ENCODE results near the gene MEGF11.
A peak's percentile ranks its signal among the peaks of the same experiment; 100 is the strongest.

MEGF11 gene

GRCh38 chr15:65925338-65925737 is 328.2 kb downstream of the MEGF11 start:
- DNase-seq (ENCODE audit: low spot score) (no peak), FAIRE-seq (no peak)

GRCh38 chr15:65924004-65924403 is 329.5 kb downstream of the MEGF11 start:
- no peak for FAIRE-seq
- DNase-seq (ENCODE audit: low spot score), result no peak

- no peak for FAIRE-seq
- DNase-seq (ENCODE audit: low spot score), result no peak
Observed at GRCh38 chr15:65923264-65923663, 330.3 kb downstream of the MEGF11 start.

- FAIRE-seq, result no peak
- DNase-seq (ENCODE audit: low spot score), result no peak
Observed at GRCh38 chr15:65922621-65923020, 330.9 kb downstream of the MEGF11 start.

- FAIRE-seq (peak; percentile 20), DNase-seq (ENCODE audit: low spot score) (no peak)
Observed at GRCh38 chr15:65921780-65922179, 331.8 kb downstream of the MEGF11 start.

- FAIRE-seq, result no peak
- DNase-seq (ENCODE audit: low spot score), result no peak
Observed at GRCh38 chr15:65920825-65921309, 332.7 kb downstream of the MEGF11 start.

- FAIRE-seq (no peak), DNase-seq (ENCODE audit: low spot score) (no peak)
Observed at GRCh38 chr15:65920121-65920520, 333.4 kb downstream of the MEGF11 start.

- FAIRE-seq (no peak), DNase-seq (ENCODE audit: low spot score) (no peak)
Observed at GRCh38 chr15:65919353-65919752, 334.2 kb downstream of the MEGF11 start.

GRCh38 chr15:65918945-65919344 is 334.6 kb downstream of the MEGF11 start:
- DNase-seq (ENCODE audit: low spot score) (no peak), FAIRE-seq (no peak)

- DNase-seq (ENCODE audit: low spot score) (no peak), FAIRE-seq (no peak)
Observed at GRCh38 chr15:65918357-65918920, 335.1 kb downstream of the MEGF11 start.

GRCh38 chr15:65917936-65918335 is 335.6 kb downstream of the MEGF11 start:
- FAIRE-seq (no peak), DNase-seq (ENCODE audit: low spot score) (no peak)

GRCh38 chr15:65917407-65917756 is 336.2 kb downstream of the MEGF11 start:
- DNase-seq (ENCODE audit: low spot score) (no peak), FAIRE-seq (no peak)

GRCh38 chr15:65916664-65917406 is 336.7 kb downstream of the MEGF11 start:
- DNase-seq (ENCODE audit: low spot score) (peak; percentile 57), FAIRE-seq (no peak)

GRCh38 chr15:65916041-65916663 is 337.4 kb downstream of the MEGF11 start:
- DNase-seq (ENCODE audit: low spot score) (no peak), FAIRE-seq (no peak)

- DNase-seq (ENCODE audit: low spot score), result no peak
Observed at GRCh38 chr15:65914981-65915925, 338.3 kb downstream of the MEGF11 start.

GRCh38 chr15:65914386-65914785 is 339.2 kb downstream of the MEGF11 start:
- FAIRE-seq (no peak), DNase-seq (ENCODE audit: low spot score) (no peak)

More at GRCh38 chr15:65914981-65915925, 338.3 kb downstream of the MEGF11 start:
- FAIRE-seq, result no peak

- FAIRE-seq (no peak), DNase-seq (ENCODE audit: low spot score) (no peak)
Observed at GRCh38 chr15:65913631-65914199, 339.8 kb downstream of the MEGF11 start.

GRCh38 chr15:65912235-65912634 is 341.3 kb downstream of the MEGF11 start:
- DNase-seq (ENCODE audit: low spot score) (no peak), FAIRE-seq (no peak)

GRCh38 chr15:65910341-65910740 is 343.2 kb downstream of the MEGF11 start:
- DNase-seq (ENCODE audit: low spot score), result no peak

GRCh38 chr15:65909831-65910230 is 343.7 kb downstream of the MEGF11 start:
- no peak for DNase-seq (ENCODE audit: low spot score)

More at GRCh38 chr15:65910341-65910740, 343.2 kb downstream of the MEGF11 start:
- no peak for FAIRE-seq

GRCh38 chr15:65908876-65909275 is 344.7 kb downstream of the MEGF11 start:
- FAIRE-seq (no peak), DNase-seq (ENCODE audit: low spot score) (no peak)

More at GRCh38 chr15:65909831-65910230, 343.7 kb downstream of the MEGF11 start:
- no peak for FAIRE-seq

All from urothelium cell line (cell line).